CD1c-positive myeloid dendritic cell (primary cell): ENCODE data around the gene SRRM3.
"Not testable (repeated sequence)": the region's sequence is repeated elsewhere in the genome, so short reads cannot be mapped to it uniquely, and the experiment has no call there.

Experiments used
- DNase-seq: peaks from one replicate; pipeline ENCODE4 v3.0.0-alpha.2; 2016; ENCODE audit errors: extremely low spot score

SRRM3 gene

DNA sequence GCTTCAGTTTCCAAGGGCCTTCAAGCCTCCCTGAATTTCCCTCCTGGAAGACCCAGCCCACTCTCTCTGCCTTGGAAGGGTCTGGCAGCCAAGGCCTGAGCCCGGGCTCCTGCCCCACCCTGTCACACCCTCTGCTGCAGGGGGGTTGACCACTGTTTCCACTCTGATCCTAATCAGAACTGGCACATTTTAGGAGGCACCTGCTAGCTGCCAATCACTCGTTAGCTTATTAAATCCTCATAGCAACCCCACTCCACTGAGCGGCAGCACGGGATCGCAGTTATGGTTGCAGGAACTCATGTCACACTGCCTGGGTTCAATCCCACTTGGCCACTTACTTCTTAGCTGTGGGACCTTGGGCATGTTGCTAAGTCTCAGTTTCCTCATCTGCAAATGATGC lies 113.7 kb downstream of the SRRM3 start:
- DNase-seq: peak; percentile 35

GRCh38 chr7:76316984-76317781 lies 115.5 kb downstream of the SRRM3 start:
- no peak for DNase-seq

DNA sequence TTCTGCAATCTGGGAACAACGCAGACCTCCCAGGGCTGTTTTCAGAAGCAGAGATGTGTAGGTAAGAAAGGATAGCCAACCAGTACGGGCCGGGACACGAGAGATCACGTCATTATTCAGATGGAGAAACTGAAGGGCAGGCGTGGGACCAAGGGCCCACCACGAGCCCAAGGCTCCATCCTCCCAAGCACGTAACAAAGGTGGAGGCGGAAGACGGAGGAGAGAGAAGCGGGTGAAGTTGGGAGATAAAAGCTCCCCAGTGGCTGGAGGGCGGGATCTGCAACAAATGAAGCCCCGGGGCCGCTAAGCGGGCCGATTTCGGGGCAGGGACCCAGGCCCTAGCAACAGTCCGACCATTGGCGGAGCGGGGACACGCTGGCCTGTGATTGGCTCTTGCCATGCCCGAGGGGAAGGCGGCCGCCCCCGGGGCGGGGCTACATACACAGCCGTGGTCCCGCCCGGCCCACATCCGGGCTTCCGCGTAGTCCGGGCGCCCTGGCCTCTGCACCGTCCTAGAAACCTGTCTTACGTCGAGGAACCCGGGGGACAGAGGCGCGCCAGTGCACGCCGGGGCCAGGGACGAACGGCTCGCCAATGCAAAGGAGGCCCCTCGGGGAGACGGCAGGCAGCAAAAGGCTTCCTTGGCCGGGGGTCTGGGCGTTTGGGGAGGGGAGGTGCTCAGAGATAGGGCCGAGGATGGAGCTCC lies 116.2 kb downstream of the SRRM3 start:
- peak; percentile 96 for DNase-seq

- peak; percentile 85 for DNase-seq
Measured at GRCh38 chr7:76318488-76319353, 117.0 kb downstream of the SRRM3 start.

DNA sequence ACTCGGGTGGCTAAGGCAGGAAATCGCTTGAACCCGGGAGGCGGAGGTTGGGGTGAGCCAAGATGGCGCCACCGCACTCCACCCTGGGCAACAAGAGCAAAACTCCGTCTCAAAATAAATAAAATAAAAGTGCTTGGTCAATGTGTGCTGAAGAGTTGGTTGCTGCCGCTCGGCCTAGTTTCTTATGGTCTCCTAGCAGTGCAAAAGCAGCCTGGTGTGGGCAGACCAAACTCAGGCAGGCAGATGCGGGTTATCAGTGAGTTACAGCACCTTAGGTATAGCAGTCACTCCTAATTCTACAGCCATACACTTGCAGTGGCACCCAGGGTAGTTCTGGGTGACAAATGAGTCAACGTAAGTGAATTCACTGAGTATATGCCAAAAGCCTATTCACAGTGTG lies 123.4 kb downstream of the SRRM3 start:
- no peak for DNase-seq

DNA sequence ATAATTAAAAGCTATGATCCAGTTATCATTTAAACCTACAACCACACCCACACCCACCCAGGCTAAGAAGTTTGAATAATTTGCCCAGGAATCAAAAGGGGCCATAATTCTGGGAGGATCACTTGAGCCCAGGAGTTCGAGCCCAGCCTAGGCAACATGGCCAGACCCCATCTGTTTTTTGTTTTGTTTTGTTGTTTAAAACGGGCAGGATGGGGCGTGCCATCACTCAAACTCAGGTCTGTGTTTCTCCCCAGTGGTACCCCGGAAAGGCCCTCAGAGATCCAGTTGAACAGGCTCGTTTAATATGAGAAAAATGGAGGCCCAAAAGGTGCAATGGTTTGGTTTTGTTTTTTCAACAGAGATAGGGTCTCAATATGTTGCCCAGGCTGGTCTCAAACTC lies 124.1 kb downstream of the SRRM3 start:
- DNase-seq: no peak

GRCh38 chr7:76326646-76327233 lies 125.0 kb downstream of the SRRM3 start:
- DNase-seq: no peak

DNA sequence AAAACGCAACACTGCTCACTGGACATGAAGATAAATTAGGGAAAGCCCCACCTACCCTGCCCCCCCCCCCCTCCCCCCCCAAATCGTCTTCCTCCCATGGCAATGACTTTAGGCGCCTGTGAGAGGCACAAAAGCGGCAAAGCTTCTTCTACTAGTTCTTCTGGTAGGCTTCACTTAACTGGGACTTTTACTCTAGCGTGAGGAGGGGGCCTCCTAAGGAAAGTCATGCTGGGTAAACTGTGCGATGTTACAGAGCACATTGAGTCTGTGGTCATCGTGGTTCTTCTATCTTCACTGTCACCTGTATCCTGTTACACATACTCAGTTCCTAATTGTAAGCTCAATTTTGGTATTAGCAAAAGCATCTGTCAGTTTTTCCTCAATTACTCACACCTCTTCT lies 125.9 kb downstream of the SRRM3 start:
- no peak for DNase-seq

DNA sequence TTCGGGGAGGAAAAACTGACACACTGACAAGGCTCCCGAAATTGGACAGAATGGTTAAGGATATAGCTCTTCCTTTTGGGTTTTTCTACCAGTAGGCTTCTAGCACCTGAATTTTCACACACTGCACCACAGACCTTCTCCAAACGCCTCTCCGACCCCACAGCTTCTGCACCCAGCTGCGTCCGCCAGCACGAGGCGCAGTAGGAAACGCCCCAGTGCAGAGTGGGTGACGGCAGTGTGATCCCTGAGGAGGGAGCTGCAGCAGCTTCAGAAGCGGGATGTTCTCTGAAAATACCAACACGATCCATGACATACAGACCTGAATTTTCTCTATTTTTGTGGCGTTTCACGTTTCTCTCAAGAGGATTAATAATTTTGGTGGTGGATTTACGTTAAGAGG lies 126.7 kb downstream of the SRRM3 start:
- no peak for DNase-seq

GRCh38 chr7:76329479-76329878 lies 127.8 kb downstream of the SRRM3 start:
- DNase-seq: no peak

- DNase-seq: no peak
Measured at GRCh38 chr7:76330261-76330660, 128.6 kb downstream of the SRRM3 start.

DNA sequence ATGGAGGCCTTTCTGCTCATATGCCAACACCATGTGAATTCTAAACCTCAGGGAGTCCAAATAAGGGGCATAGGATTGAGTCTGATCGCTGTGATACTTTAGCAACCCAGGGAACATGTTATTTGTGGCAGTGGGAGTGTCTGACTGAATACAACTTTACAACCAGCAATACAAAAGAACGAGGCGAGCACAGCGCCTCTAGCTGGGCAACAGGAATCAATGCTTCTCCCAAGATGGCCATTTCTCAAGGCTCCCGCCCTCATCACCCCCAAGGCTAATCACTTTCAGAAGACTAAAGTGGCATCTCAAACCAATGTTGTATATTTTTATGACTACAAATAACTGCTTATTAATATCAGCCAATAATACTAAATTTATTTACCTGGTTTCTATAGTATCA lies 129.0 kb downstream of the SRRM3 start:
- DNase-seq: no peak

GRCh38 chr7:76332078-76332477 lies 130.4 kb downstream of the SRRM3 start:
- no peak for DNase-seq

DNA sequence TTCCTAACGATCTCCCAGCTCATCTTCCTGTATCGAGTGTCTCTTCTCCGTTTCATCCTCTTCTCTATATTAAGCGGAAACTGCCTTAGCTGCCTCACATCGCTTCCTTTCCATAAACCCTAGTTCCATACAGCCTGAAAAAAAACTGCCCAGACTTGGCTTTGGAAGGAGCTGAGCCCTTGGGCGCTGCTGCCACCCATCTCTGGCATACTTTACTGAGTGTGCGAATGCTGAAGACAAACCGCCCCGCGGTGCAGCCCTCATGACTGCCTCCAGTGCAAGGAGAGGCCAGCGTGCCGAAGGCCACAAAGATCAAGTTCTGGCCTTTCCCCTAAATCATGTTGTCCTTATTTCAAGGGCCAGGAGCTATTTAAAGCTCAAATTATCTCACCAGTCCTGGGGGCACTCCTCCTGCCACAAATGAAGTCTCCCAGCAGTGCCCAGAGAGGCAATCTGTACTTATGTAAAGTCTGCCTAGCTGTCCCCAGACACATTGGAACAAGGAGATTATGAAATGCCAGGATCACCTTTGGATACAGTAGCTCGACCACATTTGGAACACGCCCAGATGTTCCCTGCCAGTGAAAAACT lies 131.9 kb downstream of the SRRM3 start:
- peak; percentile 48 for DNase-seq

DNA sequence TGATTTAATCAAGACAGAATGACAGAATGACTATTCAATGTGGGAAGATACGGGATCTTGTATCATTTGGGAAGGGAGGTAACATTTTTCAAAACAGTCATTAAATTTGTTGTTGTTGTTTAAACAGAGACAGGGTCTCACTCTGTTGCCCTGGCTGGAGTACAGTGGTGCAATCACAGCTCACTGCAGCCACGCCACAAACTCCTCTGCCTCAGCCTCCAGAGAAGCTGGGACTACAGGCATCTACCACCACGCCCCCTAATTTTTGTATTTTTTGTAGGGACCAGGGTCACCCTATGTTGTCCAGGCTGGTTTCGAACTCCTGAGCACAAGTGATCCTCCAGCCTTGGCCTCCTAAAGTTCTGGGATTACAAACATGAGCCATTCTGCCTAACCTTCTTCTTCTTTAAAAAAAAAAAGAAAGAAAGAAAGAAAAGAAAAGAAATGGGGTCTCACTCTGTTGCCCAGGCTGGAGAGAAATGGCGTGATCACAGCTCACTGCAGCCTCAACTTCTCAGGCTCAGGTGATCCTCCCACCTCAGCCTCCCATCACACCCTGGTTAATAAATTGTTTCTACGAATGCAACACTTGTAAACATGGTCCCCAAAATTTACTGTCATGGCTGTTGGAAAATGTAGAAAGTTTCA lies 132.7 kb downstream of the SRRM3 start:
- no peak for DNase-seq

- not testable (repeated sequence) for DNase-seq
Measured at GRCh38 chr7:76335417-76335816, 133.7 kb downstream of the SRRM3 start.

DNA sequence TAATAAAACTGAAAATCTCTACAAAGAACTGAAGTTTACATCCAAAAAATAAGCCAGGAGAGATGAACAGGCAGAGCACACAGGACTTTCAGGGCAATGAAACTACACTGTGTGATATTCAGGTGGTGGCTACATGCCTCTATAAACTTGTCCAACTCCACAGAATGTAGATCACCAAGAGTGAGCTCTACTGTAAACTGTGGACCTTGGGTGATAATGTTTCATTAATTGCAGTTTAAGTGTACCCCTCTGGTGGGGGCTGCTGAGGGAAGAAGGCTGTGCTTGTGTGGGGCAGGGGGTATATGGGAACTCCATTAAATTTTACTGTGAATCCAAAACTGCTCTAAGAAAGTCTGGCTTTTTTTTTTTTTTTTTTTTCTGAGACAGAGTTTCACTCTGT lies 134.4 kb downstream of the SRRM3 start:
- DNase-seq: no peak
